ENCODE results near the gene MIER3. TPM values are rescaled to one million over a fixed set of nuclear protein-coding genes. Genes with fewer than 3 reads are reported as not detected.

Gene MIER3
- total and polyA plus RNA-seq, 2 donors from 2014 or later = 4.7 to 25.1 TPM

GRCh38 chr5:56909294-56910209, 42.4 kb downstream of the MIER3 start, which contains the start of gene SETD9:
SETD9 (plus strand) TSS chr5:56909596; CDS start chr5:56909646, 50 bp downstream.
- Histone ChIP-seq H3K36me3 (ENCODE audit: control insufficient read depth in 2 of 3, insufficient read depth in 3 of 3, low read length in 3 of 3) (no peaks in the 10 kb centered on the region), H3K4me3 (ENCODE audit: low read length in 3 of 3) (peak within 1 kb of the TSS; percentile 80 to 94 (median 93)), H3K27me3 (ENCODE audit: control insufficient read depth, insufficient read depth, low read length) (no peaks in the 10 kb centered on the region), H3K9me3 (ENCODE audit: control insufficient read depth in 2 of 3, insufficient read depth in 1 of 3, low read length in 3 of 3) (no peaks in the 10 kb centered on the region), H3K4me1 (ENCODE audit: control insufficient read depth in 2 of 3, insufficient read depth in 2 of 3, low read depth in 1 of 3, low read length in 3 of 3) (peaks cover 0 to 5% (median 0%) of the 10 kb centered on the region in 3 donors), H3K27ac (ENCODE audit: low read depth in 2 of 2, low read length in 2 of 2) (peak within 1 kb of the TSS; percentile 95 to 99), H3K9ac (ENCODE audit: low read length in 3 of 3) (peak within 1 kb of the TSS; percentile 57 to 90 (median 77))
- peak; percentile 99 to 100 (median 99) for DNase-seq
- no peak for TF ChIP-seq CTCF (IDR thresholded peaks at IDR 0.05; ENCODE audit: borderline replicate concordance, extremely low read depth, insufficient read depth)
- FAIRE-seq = no peak
- intact Hi-C loops (cut with DNase I) = no loop called here

- peaks cover 0 to 5% (median 0%) of the 10 kb centered on the region in 3 donors for H3K4me1 ChIP-seq (ENCODE audit: control insufficient read depth in 2 of 3, insufficient read depth in 2 of 3, low read depth in 1 of 3, low read length in 3 of 3)
- DNase-seq (peak in 1 of 5 donors; percentile 92), FAIRE-seq (no peak)
- peak overlapping the region; percentile 24 to 85 (median 43) for H3K9ac ChIP-seq (ENCODE audit: low read length in 3 of 3)
- H3K36me3 ChIP-seq (ENCODE audit: control insufficient read depth in 2 of 3, insufficient read depth in 3 of 3, low read length in 3 of 3) = no peaks in the 10 kb centered on the region
- H3K4me3 ChIP-seq (ENCODE audit: low read length in 3 of 3) = peak overlapping the region; percentile 49 to 83 (median 76)
- no peak for TF ChIP-seq CTCF (IDR thresholded peaks at IDR 0.05; ENCODE audit: borderline replicate concordance, extremely low read depth, insufficient read depth)
- H3K27me3 ChIP-seq (ENCODE audit: control insufficient read depth, insufficient read depth, low read length) = no peaks in the 10 kb centered on the region
- H3K27ac ChIP-seq (ENCODE audit: low read depth in 2 of 2, low read length in 2 of 2) = peak overlapping the region; percentile 91 to 99
- intact Hi-C loops (cut with DNase I) = no loop called here
- H3K9me3 ChIP-seq (ENCODE audit: control insufficient read depth in 2 of 3, insufficient read depth in 1 of 3, low read length in 3 of 3) = no peaks in the 10 kb centered on the region
Observed at GRCh38 chr5:56908942-56909293, 43.0 kb downstream of the MIER3 start.

GRCh38 chr5:56900858-56901578, 50.9 kb downstream of the MIER3 start:
- no peaks in the 10 kb centered on the region for H3K9me3 ChIP-seq (ENCODE audit: control insufficient read depth in 2 of 3, insufficient read depth in 1 of 3, low read length in 3 of 3)
- intact Hi-C loops (cut with DNase I) = loop anchor here (5.0 kb wide), 1 partner anchor 316 kb away; no protein-coding TSS in a partner anchor
- no peak overlapping the region for H3K9ac ChIP-seq (ENCODE audit: low read length in 3 of 3)
- H3K4me3 ChIP-seq (ENCODE audit: low read length in 3 of 3) = no peak overlapping the region
- no peaks in the 10 kb centered on the region for H3K27me3 ChIP-seq (ENCODE audit: control insufficient read depth, insufficient read depth, low read length)
- DNase-seq = peak in 3 of 5 donors; percentile 26 to 67 (median 54)
- no peaks in the 10 kb centered on the region for H3K4me1 ChIP-seq (ENCODE audit: control insufficient read depth in 2 of 3, insufficient read depth in 2 of 3, low read depth in 1 of 3, low read length in 3 of 3)
- FAIRE-seq = no peak
- peak; percentile 73 for TF ChIP-seq CTCF (IDR thresholded peaks at IDR 0.05; ENCODE audit: borderline replicate concordance, extremely low read depth, insufficient read depth)
- no peak overlapping the region for H3K27ac ChIP-seq (ENCODE audit: low read depth in 2 of 2, low read length in 2 of 2)
- no peaks in the 10 kb centered on the region for H3K36me3 ChIP-seq (ENCODE audit: control insufficient read depth in 2 of 3, insufficient read depth in 3 of 3, low read length in 3 of 3)
